Mesenchymal stem cell (in vitro differentiated cells and primary cell): ENCODE measurements around the gene PPA1.
"Not testable (repeated sequence)": the region's sequence is repeated elsewhere in the genome, so short reads cannot be mapped to it uniquely, and the experiment has no call there.

ENCODE experiments used
- DNase-seq: peaks from one replicate; pipeline ENCODE4 v3.0.0-alpha.2; 2013
- H2AFZ ChIP-seq: one replicate; pipeline ENCODE4 v1.6.1; 2013; ENCODE audit warnings: low read depth, mild to moderate bottlenecking, control low read depth, inconsistent platforms, low read length, moderate library complexity
- H2AK5ac ChIP-seq: 2 replicates; pipeline ENCODE4 v1.6.1; 2013; ENCODE audit warnings: low read length, moderate library complexity, mild to moderate bottlenecking, inconsistent platforms; ENCODE audit not compliant: severe bottlenecking
- H2BK120ac ChIP-seq: one replicate; pipeline ENCODE4 v1.6.1; 2013; ENCODE audit warnings: low read depth, mild to moderate bottlenecking, inconsistent platforms, low read length, moderate library complexity
- H2BK12ac ChIP-seq, 2 experiments: one replicate each; pipeline ENCODE4 v1.6.1; 2013; ENCODE audit warnings: inconsistent platforms in 2 of 2, low read length in 2 of 2, mild to moderate bottlenecking in 2 of 2, moderate library complexity in 2 of 2, control low read depth in 1 of 2
- H2BK15ac ChIP-seq: one replicate; pipeline ENCODE4 v1.6.1; 2013; ENCODE audit warnings: mild to moderate bottlenecking, low read depth, inconsistent platforms; ENCODE audit not compliant: poor library complexity, severe bottlenecking
- H2BK5ac ChIP-seq: 2 replicates; pipeline ENCODE4 v1.6.1; 2013; ENCODE audit warnings: low read depth, mild to moderate bottlenecking, low read length, control low read depth, inconsistent platforms; ENCODE audit not compliant: poor library complexity, severe bottlenecking
- H3K14ac ChIP-seq, 2 experiments: one replicate each; pipeline ENCODE4 v1.6.1; 2013; ENCODE audit warnings: inconsistent platforms in 2 of 2, low read length in 2 of 2, control low read depth in 1 of 2, mild to moderate bottlenecking in 1 of 2, moderate library complexity in 1 of 2
- H3K18ac ChIP-seq, 2 experiments: one replicate each; pipeline ENCODE4 v1.6.1; 2013; ENCODE audit warnings: inconsistent platforms in 2 of 2, low read length in 2 of 2, control low read depth in 1 of 2, low read depth in 1 of 2, mild to moderate bottlenecking in 1 of 2
- H3K23ac ChIP-seq, 2 experiments: one replicate each; pipeline ENCODE4 v1.6.1; 2013; ENCODE audit warnings: inconsistent platforms in 2 of 2, low read length in 2 of 2, mild to moderate bottlenecking in 2 of 2, moderate library complexity in 2 of 2, control low read depth in 1 of 2
- H3K27ac ChIP-seq: 2 replicates; pipeline ENCODE4 v1.5.1; 2013; ENCODE audit warnings: mild to moderate bottlenecking, moderate library complexity, low read length, control low read depth, inconsistent platforms; ENCODE audit not compliant: poor library complexity, severe bottlenecking
- H3K27me3 ChIP-seq, 2 experiments: 2 replicates each; pipeline versions ENCODE4 v1.6.1 to v1.7.0; 2013; ENCODE audit warnings: low read length in 2 of 2, mild to moderate bottlenecking in 2 of 2, moderate library complexity in 2 of 2, control low read depth in 1 of 2, inconsistent platforms in 1 of 2; ENCODE audit not compliant: control insufficient read depth in 1 of 2, insufficient read depth in 1 of 2
- H3K36me3 ChIP-seq, 2 experiments: 2 replicates each; pipeline versions ENCODE4 v1.6.1 to v1.7.0; 2013; ENCODE audit warnings: low read length in 2 of 2, control low read depth in 1 of 2, inconsistent platforms in 1 of 2, low read depth in 1 of 2, mild to moderate bottlenecking in 1 of 2; ENCODE audit not compliant: insufficient read depth in 2 of 2, control insufficient read depth in 1 of 2
- H3K4ac ChIP-seq, 2 experiments: one replicate each; pipeline ENCODE4 v1.6.1; 2013; ENCODE audit warnings: inconsistent platforms in 2 of 2, low read length in 2 of 2, mild to moderate bottlenecking in 2 of 2, moderate library complexity in 2 of 2, control low read depth in 1 of 2, low read depth in 1 of 2
- H3K4me1 ChIP-seq: 2 replicates; pipeline ENCODE4 v1.6.1; 2013; ENCODE audit warnings: low read depth, low read length, control low read depth; ENCODE audit not compliant: control insufficient read depth, insufficient read depth
- H3K4me2 ChIP-seq: 2 replicates; pipeline ENCODE4 v1.6.1; 2013; ENCODE audit warnings: low read length, mild to moderate bottlenecking, inconsistent platforms; ENCODE audit not compliant: poor library complexity, severe bottlenecking
- H3K4me3 ChIP-seq, 2 experiments: 2 replicates each; pipeline versions ENCODE4 v1.5.1 to v1.7.0; 2013; ENCODE audit warnings: low read length in 2 of 2, mild to moderate bottlenecking in 2 of 2, control low read depth in 1 of 2, low read depth in 1 of 2; ENCODE audit not compliant: insufficient read depth in 1 of 2
- H3K79me1 ChIP-seq: replicated peaks from 2 replicates; pipeline ENCODE4 v1.6.1; 2013; ENCODE audit warnings: mild to moderate bottlenecking, control low read depth, low read length, inconsistent platforms; ENCODE audit not compliant: poor library complexity, severe bottlenecking
- H3K9ac ChIP-seq: 2 replicates; pipeline ENCODE4 v1.7.0; 2013; ENCODE audit warnings: mild to moderate bottlenecking, low read length, moderate library complexity
- H3K9me3 ChIP-seq: 2 replicates; pipeline ENCODE4 v1.7.0; 2013; ENCODE audit warnings: mild to moderate bottlenecking, low read length; ENCODE audit not compliant: control insufficient read depth
- H4K8ac ChIP-seq: one replicate; pipeline ENCODE4 v1.6.1; 2013; ENCODE audit warnings: inconsistent platforms, mild to moderate bottlenecking, low read length, moderate library complexity
- H4K91ac ChIP-seq: one replicate; pipeline ENCODE4 v1.6.1; 2013; ENCODE audit warnings: mild to moderate bottlenecking, low read length, inconsistent platforms
- WGBS: methylation state at CpG from one replicate; pipeline ENCODE4 v1.1.7; 2013; ENCODE audit warnings: mixed read lengths; 5-methylcytosine and 5-hydroxymethylcytosine counted together

The PPA1 gene

GRCh38 chr10:70228491-70228890 lies 4.7 kb downstream of the PPA1 start:
- Histone ChIP-seq H2AK5ac (no peak overlapping the region), H3K9ac (no peak overlapping the region), H3K9me3 (no peaks in the 10 kb centered on the region), H2AFZ (no peak overlapping the region), H2BK12ac (no peak overlapping the region), H2BK5ac (no peak overlapping the region), H3K14ac (no peak overlapping the region), H3K4me3 (no peak overlapping the region), H4K8ac (no peak overlapping the region), H2BK15ac (no peak overlapping the region), H3K23ac (no peak overlapping the region), H3K4me2 (no peak overlapping the region), H3K4me1 (peaks cover 2% of the 10 kb centered on the region), H3K27ac (no peak overlapping the region), H2BK120ac (no peak overlapping the region), H3K79me1 (peaks cover 11% of the 10 kb centered on the region), H3K4ac (no peak overlapping the region), H4K91ac (no peak overlapping the region), H3K18ac (no peak overlapping the region), H3K36me3 (peaks cover 4 to 46% of the 10 kb centered on the region in 2 experiments), H3K27me3 (no peaks in the 10 kb centered on the region)
- DNase-seq, result no peak
- 86% methylated on average over 1 of the region's 1 CpG for WGBS

DNA sequence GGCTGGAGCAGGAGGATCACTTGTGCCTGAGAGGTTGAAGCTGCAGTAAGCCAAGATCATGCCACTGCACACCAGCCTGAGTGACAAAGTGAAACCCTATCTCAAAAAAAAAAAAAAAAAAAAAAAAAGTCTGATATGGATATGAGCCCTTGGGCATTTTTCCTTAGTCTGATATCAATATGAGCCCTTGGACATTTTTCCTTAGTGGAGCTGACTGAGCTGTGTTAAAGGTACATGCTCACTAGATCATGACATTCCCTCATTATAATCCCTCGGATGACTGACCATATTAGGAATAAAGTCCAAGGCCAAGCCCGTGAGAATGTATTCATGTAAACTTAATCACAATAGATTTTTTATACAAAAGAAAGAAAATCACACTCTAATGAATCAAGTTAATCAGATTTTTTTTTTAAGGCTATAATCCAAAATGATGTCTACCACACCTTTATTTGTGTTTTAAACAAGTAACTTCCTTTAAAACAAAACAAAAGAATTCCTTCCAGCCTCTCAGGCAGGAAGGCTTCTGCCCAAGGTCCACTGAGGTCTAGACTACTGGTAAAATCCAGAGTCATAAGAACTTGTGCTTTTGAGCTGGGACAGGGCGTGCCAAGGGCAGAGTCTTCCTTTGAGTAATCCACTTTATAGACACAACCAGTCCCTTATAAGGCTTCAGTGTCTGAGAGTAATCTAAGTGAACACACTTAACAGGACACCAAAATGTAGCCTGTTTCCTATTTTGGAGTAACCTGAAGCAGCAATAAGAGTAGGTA lies 5.5 kb downstream of the PPA1 start:
- Histone ChIP-seq H3K27ac (no peak overlapping the region), H3K4ac (no peak overlapping the region), H2AFZ (no peak overlapping the region), H3K79me1 (peaks cover 10% of the 10 kb centered on the region), H3K4me2 (no peak overlapping the region), H4K91ac (no peak overlapping the region), H2BK15ac (no peak overlapping the region), H3K18ac (peak overlapping the region in 1 of 2 experiments; percentile 18), H3K9me3 (no peaks in the 10 kb centered on the region), H3K36me3 (peaks cover 4 to 46% of the 10 kb centered on the region in 2 experiments), H3K14ac (no peak overlapping the region), H2AK5ac (no peak overlapping the region), H3K9ac (no peak overlapping the region), H3K4me3 (no peak overlapping the region), H4K8ac (no peak overlapping the region), H2BK12ac (no peak overlapping the region), H3K27me3 (no peaks in the 10 kb centered on the region), H3K4me1 (peaks cover 2% of the 10 kb centered on the region), H2BK120ac (no peak overlapping the region), H2BK5ac (no peak overlapping the region), H3K23ac (no peak overlapping the region)
- WGBS, result no CpG with 5 or more reads among the region's 3 CpGs
- no peak for DNase-seq

GRCh38 chr10:70223728-70224127 lies 9.5 kb downstream of the PPA1 start:
- H3K23ac ChIP-seq, result no peak overlapping the region
- peaks cover 2% of the 10 kb centered on the region for H3K4me1 ChIP-seq
- no peak overlapping the region for H3K4me2 ChIP-seq
- H2BK15ac ChIP-seq, result no peak overlapping the region
- no peak overlapping the region for H2BK12ac ChIP-seq
- no peak overlapping the region for H4K91ac ChIP-seq
- H3K9ac ChIP-seq, result no peak overlapping the region
- H4K8ac ChIP-seq, result no peak overlapping the region
- no peaks in the 10 kb centered on the region for H3K27me3 ChIP-seq
- H3K18ac ChIP-seq, result no peak overlapping the region
- H2AK5ac ChIP-seq, result no peak overlapping the region
- no peak overlapping the region for H3K14ac ChIP-seq
- no peak overlapping the region for H3K27ac ChIP-seq
- peaks cover 0 to 30% of the 10 kb centered on the region in 2 experiments for H3K36me3 ChIP-seq
- peaks cover 10% of the 10 kb centered on the region for H3K79me1 ChIP-seq
- WGBS, result over 99% methylated on average over 2 of the region's 2 CpGs
- H3K4me3 ChIP-seq, result no peak overlapping the region
- no peak overlapping the region for H2BK120ac ChIP-seq
- H2BK5ac ChIP-seq, result no peak overlapping the region
- no peaks in the 10 kb centered on the region for H3K9me3 ChIP-seq
- H2AFZ ChIP-seq, result no peak overlapping the region
- no peak for DNase-seq
- H3K4ac ChIP-seq, result no peak overlapping the region

DNA sequence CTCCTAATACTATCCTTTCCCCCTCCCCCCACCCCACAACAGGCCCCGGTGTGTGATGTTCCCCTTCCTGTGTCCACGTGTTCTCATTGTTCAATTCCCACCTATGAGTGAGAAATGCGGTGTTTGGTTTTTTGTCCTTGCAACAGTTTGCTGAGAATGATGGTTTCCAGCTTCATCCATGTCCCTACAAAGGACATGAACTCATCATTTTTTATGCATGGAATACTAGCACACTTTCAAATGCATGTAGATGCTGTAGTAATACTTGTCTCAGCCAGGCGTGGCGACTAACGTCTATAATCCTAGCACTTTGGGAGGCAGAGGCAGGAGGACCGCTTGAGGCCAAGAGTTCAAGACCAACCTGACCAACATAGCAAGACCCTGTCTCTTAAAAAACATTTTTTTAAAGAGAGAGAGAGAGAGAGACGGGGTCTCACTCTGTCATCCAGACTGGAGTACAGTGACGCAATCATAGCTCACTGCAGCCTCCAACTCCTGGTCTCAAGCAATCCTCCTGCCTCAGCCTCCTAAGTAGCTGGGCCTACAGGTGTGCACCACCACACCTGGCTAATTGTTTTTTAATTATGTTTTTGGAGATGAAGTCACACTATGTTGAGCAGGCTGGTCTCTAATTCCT lies 10.3 kb downstream of the PPA1 start:
- not testable (repeated sequence) for H3K4ac ChIP-seq, H3K4me1 ChIP-seq, H3K27me3 ChIP-seq, H3K4me2 ChIP-seq, H2AK5ac ChIP-seq, H3K14ac ChIP-seq, H3K27ac ChIP-seq, H3K9ac ChIP-seq, H2AFZ ChIP-seq, H3K9me3 ChIP-seq, H3K4me3 ChIP-seq, DNase-seq, H2BK120ac ChIP-seq, H4K8ac ChIP-seq, H3K23ac ChIP-seq, H2BK15ac ChIP-seq, H2BK12ac ChIP-seq, H3K79me1 ChIP-seq, H3K18ac ChIP-seq, H2BK5ac ChIP-seq, H4K91ac ChIP-seq
- WGBS, result 82% methylated on average over 7 of the region's 9 CpGs
- H3K36me3 ChIP-seq, result peaks cover 0 to 29% of the 10 kb centered on the region in 2 experiments
